Heart left ventricle (tissue), 13 donors: ENCODE data around the gene VENTX.

Source experiments
- CTCF ChIP-seq, 12 donors: fragments of 200-600 bp; sonication (generic) in 4 of 12; IDR thresholded peaks; one replicate each; pipeline versions ENCODE4 v1.5.0 to v1.8.0; 2018 to 2022; ENCODE audit warnings: antibody characterized with exemption in 12 of 12, mild to moderate bottlenecking in 5 of 12
- POLR2A ChIP-seq, 2 donors: fragments of 450-650 bp; IDR thresholded peaks; one replicate each; pipeline ENCODE4 v1.6.1; 2017; ENCODE audit warnings: antibody characterized with exemption in 2 of 2, mild to moderate bottlenecking in 2 of 2, moderate library complexity in 2 of 2
- donor health status: ischemic (EF 13 %, LVEDD 7.1; RV severe dilation, severe dysfunction).
- donor health status: DM: no; HTN: yes; CAD: no.
- donor health status: DM: no; HTN: no; CAD: no.
- donor health status: ischemic (EF 25% LVEDD 6.9; RV normal size, moderate dysfunction).
- donor health status: ischemic (EF 25% LVEDD 5.7; RV mildly dilated, moderate dysfunction).
- donor health status: ischemic (EF 35%, LVEDD 5.7; RV mildly dilated, moderate dysfunction).
- donor health status: nonischemic (EF 11% LVEDD 7.7; RV severe dilation, severe dysfunction).
- donor health status: DM: yes; HTN: yes; CAD: no.
- donor health status: PGD.
- donor health status: ischemic (EF 29% LVEDD 5.4; RV normal size, mild dysfunction).
- donor health status: nonischemic (EF 23%, LVEDD 6.1; RV moderate dilation, normal function).

DNA sequence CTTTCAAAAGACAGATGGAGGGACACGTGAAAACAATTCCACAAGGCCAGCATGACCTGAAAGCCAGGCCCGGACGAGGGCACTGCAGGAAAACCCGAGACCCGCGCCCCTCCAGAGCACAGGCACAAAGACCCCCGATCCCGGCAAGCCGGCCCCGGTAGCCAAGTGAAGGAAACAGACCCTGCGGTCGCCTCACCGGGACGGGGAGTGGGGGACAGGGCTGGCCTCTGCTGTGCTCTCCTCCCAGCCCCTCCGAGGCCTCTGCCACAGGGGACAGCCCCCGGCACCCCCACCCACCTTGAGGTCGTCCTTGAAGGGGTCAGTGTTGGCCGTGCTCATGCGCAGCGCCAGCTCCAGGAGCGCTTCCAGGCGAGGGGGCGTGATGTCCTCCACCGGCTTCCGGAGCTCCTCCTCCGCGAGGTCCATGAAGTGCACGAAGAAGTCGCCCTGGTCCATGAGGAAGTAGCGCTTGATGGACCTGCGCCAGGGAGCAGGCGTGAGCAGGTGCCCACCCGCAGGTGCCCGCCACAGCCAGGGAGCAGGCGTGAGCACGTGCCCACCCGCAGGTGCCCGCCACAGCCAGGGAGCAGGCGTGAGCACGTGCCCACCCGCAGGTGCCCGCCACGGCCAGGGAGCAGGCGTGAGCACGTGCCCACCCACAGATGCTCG, 50.3 kb downstream of the VENTX start:
- TF ChIP-seq POLR2A (IDR thresholded peaks at IDR 0.05) = no peak
- TF ChIP-seq CTCF (IDR thresholded peaks at IDR 0.05) = no peak
